Lower lobe of right lung (tissue), 2 donors: ENCODE results near the gene RETREG1. TPM values are rescaled to one million over a fixed set of nuclear protein-coding genes. Genes with fewer than 3 reads are reported as not detected.

Experiments used
- ATAC-seq, 2 donors: fragments of 200-7000 bp; cut with Tn5 transposase; one replicate each; pipeline ENCODE4 v1.9.1; 2020 to 2022; ENCODE audit warnings: mild to moderate bottlenecking in 2 of 2, moderate library complexity in 2 of 2
- DNase-seq: peaks from one replicate; pipeline ENCODE4 v3.0.0-alpha.2; 2020
- H3K27ac ChIP-seq: fragments of 200-600 bp; one replicate; pipeline ENCODE4 v1.8.0; 2022
- H3K27me3 ChIP-seq: fragments of 200-600 bp; one replicate; pipeline ENCODE4 v1.8.0; 2022; ENCODE audit warnings: low read depth
- H3K36me3 ChIP-seq: fragments of 200-600 bp; one replicate; pipeline ENCODE4 v1.8.0; 2022; ENCODE audit warnings: mild to moderate bottlenecking
- H3K4me1 ChIP-seq: fragments of 200-600 bp; one replicate; pipeline ENCODE4 v1.8.0; 2022
- H3K4me3 ChIP-seq: fragments of 200-600 bp; one replicate; pipeline ENCODE4 v1.8.0; 2022; ENCODE audit warnings: mild to moderate bottlenecking
- H3K9me3 ChIP-seq: fragments of 200-600 bp; one replicate; pipeline ENCODE4 v1.8.0; 2022
- intact Hi-C: fragments of 100-400 bp; cut with DNase I; formaldehyde crosslinking; loops from one replicate; pipeline ENCODE4 v1.11.0; 2022
- total RNA-seq: library from RNA; stranded (reverse); fragmentation: NEBNext Ultra II Directional; extraction: Animal tissue kit (Norgen Biotek cat#: 25700); gene quantifications from one replicate; pipeline ENCODE4 v1.2.1, GENCODE V29; 2021
- TF ChIP-seq, protein P1 (sequence below): fragments of 200-600 bp; IDR thresholded peaks from one replicate; pipeline ENCODE4 v1.8.0; 2022; ENCODE audit warnings: antibody characterized with exemption, mild to moderate bottlenecking
- donor health status: DM: no; HTN: yes; CAD: no; lungs with severe emphysema.

Gene RETREG1
- total RNA-seq, 1 donor from 2014 or later: 20.6 TPM

DNA sequence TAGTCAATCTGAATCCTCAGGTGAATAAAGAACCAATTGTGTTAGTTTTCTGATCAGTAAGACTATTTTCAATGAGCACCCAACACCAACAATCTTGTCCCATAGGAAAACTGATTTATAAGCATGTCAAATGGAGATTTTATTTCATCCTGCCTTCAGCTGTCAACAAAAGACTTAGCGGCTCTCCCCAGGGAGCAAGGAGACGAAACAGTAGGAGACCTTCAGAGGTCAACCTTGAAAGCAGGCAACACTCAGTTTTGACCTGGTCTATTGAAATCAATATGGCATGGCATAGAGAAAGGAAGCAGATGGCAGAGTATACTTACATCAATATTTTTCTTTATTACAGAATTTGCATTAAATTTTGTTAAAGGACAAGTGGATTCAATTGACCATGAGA, 185.3 kb downstream of the RETREG1 start:
- Histone ChIP-seq H3K27me3 (no peaks in the 10 kb centered on the region), H3K9me3 (no peaks in the 10 kb centered on the region), H3K4me1 (no peaks in the 10 kb centered on the region), H3K4me3 (no peak overlapping the region), H3K27ac (no peak overlapping the region), H3K36me3 (no peaks in the 10 kb centered on the region)
- ATAC-seq (no peak), DNase-seq (no peak)
- TF ChIP-seq, protein P1, sequence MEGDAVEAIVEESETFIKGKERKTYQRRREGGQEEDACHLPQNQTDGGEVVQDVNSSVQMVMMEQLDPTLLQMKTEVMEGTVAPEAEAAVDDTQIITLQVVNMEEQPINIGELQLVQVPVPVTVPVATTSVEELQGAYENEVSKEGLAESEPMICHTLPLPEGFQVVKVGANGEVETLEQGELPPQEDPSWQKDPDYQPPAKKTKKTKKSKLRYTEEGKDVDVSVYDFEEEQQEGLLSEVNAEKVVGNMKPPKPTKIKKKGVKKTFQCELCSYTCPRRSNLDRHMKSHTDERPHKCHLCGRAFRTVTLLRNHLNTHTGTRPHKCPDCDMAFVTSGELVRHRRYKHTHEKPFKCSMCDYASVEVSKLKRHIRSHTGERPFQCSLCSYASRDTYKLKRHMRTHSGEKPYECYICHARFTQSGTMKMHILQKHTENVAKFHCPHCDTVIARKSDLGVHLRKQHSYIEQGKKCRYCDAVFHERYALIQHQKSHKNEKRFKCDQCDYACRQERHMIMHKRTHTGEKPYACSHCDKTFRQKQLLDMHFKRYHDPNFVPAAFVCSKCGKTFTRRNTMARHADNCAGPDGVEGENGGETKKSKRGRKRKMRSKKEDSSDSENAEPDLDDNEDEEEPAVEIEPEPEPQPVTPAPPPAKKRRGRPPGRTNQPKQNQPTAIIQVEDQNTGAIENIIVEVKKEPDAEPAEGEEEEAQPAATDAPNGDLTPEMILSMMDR: no peak
- intact Hi-C loops: no loop called here

GRCh38 chr5:16430349-16431089, 186.3 kb downstream of the RETREG1 start:
- no peaks in the 10 kb centered on the region for H3K36me3 ChIP-seq
- no peaks in the 10 kb centered on the region for H3K9me3 ChIP-seq
- intact Hi-C loops: no loop called here
- DNase-seq: no peak
- no peaks in the 10 kb centered on the region for H3K27me3 ChIP-seq
- H3K27ac ChIP-seq: no peak overlapping the region
- H3K4me3 ChIP-seq: no peak overlapping the region
- no peak for ATAC-seq
- no peaks in the 10 kb centered on the region for H3K4me1 ChIP-seq
- TF ChIP-seq, protein P1: no peak

DNA sequence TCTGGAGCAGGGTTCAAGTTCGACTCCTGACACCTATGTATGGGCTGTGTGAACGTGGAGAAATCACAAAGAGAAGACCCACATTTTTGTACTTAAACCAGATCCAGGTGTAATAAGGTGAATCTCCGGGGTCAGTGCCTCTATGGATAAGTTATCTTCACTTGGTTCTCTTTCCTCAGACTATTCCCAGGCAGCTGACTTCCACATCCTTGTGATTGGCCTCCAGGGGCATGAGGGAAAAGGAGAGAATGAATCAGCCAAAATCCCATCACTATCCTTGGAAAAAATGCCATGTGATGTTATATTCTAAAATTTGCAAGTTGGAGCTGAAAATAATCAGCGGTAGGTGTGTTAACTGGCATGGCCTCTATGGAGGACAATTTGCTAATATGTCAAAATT, 188.4 kb downstream of the RETREG1 start:
- no peak for DNase-seq
- TF ChIP-seq, protein P1: no peak
- Histone ChIP-seq H3K4me1 (no peaks in the 10 kb centered on the region), H3K9me3 (no peaks in the 10 kb centered on the region), H3K27me3 (no peaks in the 10 kb centered on the region), H3K36me3 (no peaks in the 10 kb centered on the region), H3K4me3 (no peak overlapping the region), H3K27ac (no peak overlapping the region)
- ATAC-seq: no peak
- intact Hi-C loops: no loop called here

GRCh38 chr5:16427587-16427986, 189.2 kb downstream of the RETREG1 start:
- no peak for ATAC-seq
- Histone ChIP-seq H3K27me3 (no peaks in the 10 kb centered on the region), H3K27ac (no peak overlapping the region), H3K4me3 (no peak overlapping the region), H3K36me3 (no peaks in the 10 kb centered on the region), H3K4me1 (no peaks in the 10 kb centered on the region), H3K9me3 (no peaks in the 10 kb centered on the region)
- DNase-seq: no peak
- TF ChIP-seq, protein P1: no peak
- intact Hi-C loops: no loop called here

Other genes with a start within 250 kb of the RETREG1 start
- 28.1 TPM for gene ZNF622, start 151.2 kb downstream of the RETREG1 start, total RNA-seq